HG03135 (cell line): Measurements from ENCODE around the gene LRRC9.
"Not testable (repeated sequence)": the region's sequence is repeated elsewhere in the genome, so short reads cannot be mapped to it uniquely, and the experiment has no call there.

Experiments used
- ATAC-seq: cut with Tn5 transposase; IDR thresholded peaks from one replicate; pipeline ENCODE4 v1.9.1; 2021; ENCODE audit warnings: mild to moderate bottlenecking, moderate library complexity; ENCODE audit not compliant: unreplicated experiment

LRRC9 gene

GRCh38 chr14:59919570-59920377 lies at the start of gene LRRC9:
Gene LRRC9, plus strand, starts transcription at chr14:59920144.
- no peak for ATAC-seq

DNA sequence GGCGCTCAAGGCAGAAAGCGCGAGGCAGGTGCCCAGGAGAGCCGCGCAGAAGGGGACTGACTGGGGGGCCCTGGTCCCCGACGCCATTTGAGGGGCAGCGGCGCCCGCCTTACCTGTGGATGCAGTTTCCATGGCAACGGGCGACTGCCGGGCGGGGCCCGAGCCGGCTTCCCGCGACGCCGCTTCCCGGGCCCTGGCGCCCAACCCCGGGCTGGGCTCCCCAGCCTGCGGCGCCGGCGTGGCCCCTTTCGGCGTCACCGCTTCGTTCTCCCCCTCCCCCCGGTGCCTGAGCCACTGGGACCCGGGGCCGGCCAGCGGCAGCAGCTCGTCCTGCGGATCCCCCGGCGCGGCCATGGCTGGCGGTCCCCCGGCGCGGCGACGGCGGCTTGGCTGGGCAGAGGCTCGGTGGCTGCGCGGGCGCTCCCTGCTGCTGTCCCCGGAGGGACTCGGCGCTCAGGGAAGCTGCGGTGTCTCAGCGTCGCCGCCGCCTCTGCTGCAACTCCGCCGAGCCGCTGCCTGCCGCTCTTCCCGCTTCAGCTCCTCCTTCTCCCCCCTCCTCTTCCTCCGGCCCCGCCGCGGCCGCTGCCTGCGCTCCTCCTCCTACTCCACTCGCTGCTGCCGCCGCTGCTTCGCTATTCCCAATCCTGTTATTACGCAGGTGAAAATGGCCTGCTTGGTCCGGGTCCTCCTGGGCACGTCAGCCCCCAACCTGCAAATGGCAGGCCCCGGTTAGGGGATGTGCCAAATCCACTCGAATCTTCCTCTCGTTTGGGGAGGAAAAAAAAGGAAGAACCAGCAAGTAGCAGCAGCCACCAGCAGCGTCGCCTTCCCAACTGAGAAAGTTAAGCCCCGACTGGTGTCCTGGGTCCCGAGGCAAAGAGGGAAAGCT lies 49.4 kb upstream of the LRRC9 start, which contains the start of gene RTN1:
RTN1 (minus strand) TSS at position 500 of the 889 bp plus-strand sequence; CDS start at position 354, 146 bp downstream.
- ATAC-seq = no peak

GRCh38 chr14:59871166-59871495 lies 48.8 kb upstream of the LRRC9 start:
- no peak for ATAC-seq

- no peak for ATAC-seq
Observed at GRCh38 chr14:59882957-59883356, 37.0 kb upstream of the LRRC9 start.

DNA sequence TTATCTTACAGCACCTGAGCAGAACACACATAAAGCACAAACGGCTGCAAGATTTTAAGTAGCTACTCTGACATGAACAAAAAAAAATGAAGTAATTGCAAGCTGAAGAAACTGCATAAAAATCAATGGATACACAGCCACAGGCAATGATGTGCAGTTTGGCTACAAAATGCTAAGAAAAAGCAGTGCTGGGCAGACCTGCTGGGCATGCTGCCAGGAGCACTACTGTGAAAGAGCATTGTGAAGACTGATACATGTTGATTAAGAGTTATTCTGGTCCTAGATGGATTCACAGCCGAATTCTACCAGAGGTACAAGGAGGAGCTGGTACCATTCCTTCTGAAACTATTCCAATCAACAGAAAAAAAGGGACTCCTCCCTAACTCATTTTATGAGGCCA lies 29.3 kb upstream of the LRRC9 start:
- no peak for ATAC-seq

DNA sequence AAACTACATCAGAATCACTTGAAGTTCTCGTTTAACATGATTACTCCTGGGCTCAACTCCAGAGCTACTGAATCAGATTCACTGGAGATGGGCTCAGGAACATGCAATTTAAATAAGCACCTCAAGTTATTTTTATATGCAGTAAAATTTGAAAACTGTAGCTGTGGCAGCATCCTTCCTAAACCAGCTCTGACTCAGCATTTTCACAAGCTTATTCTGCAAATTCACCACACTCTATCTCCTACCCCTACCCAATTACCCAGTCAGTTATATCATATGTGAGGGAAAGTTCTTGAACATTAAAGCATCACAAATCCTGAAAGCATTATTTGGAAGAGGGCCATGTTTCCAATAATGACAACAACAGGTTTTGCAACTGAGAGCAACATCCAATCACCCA lies 24.2 kb upstream of the LRRC9 start:
- ATAC-seq = no peak

GRCh38 chr14:59897757-59898383 lies 22.1 kb upstream of the LRRC9 start:
- ATAC-seq = no peak

- ATAC-seq = no peak
Observed at GRCh38 chr14:59900556-59900955, 19.4 kb upstream of the LRRC9 start.

- ATAC-seq = no peak
Observed at GRCh38 chr14:59904184-59904583, 15.8 kb upstream of the LRRC9 start.

GRCh38 chr14:59905188-59905587 lies 14.8 kb upstream of the LRRC9 start:
- ATAC-seq = no peak

DNA sequence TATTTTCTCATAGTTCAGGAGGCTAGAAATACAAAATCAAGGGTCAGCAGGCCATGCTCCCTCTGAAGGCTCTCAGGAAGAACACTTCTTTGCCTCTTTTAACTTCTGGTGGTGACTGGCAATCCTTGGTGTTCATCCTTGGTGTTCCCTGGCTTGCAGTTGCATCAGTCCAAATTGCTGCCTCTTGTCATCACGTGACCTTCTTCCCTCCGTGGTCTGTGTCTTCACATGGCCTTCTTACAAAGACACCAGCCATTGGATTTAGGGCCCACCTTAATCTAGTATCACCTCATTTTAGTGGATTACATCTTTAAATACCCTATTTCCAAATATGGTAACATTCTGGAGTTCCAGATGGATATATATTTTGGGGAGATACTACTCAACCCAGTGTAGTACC lies 7.5 kb upstream of the LRRC9 start:
- ATAC-seq = no peak

DNA sequence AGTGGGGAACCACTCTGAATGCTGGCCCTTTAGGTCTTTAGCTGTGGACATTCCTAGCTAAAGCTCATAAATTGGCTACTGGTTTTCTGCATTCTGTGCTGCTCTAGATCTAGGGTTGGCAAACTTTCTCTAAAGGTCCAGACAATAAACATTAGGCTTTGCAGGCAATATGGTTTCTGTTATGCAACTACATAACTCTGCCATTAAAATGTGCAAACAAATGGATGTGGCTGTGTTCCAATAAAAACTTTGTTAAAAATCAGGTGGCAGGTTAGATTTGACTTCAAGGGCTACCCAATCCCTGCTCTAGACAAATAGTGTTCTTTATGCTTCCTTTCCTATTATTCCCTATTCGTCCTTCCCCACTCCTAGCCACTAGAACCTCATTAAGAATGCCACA lies 6.8 kb upstream of the LRRC9 start:
- no peak for ATAC-seq

DNA sequence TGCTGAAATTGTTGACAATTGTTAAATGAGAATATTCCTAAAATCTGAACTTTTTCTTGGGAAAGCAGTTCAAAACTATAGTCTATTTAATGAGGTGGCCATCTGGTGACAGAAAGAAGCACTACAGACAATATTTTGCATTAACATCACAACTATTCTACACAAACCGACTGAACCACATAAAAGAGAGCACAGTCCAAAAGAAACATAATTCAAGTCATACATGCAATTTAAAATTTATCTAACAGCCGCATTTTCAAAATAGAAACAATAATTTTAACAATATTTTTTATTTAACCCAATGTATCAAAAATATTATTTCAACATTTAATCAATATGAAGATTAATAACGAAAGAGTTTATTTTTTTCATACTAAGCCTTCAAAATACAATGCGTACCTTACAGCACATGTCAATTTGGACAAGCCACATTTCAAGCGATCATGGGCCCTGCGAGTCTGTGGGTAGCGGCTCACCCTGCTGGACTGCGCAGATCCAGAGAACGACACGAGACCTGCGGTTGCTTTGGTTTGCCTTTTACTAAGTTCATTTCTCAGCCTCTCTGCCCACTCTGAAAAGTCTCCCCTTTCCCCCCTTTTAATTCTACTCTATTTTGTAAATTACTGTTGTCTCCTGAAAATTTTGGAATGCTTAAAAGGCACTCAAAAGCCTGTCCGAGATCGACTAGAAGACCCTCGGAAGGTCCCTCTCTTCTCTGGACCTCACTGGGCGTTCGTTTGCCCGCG lies 947 bp upstream of the LRRC9 start:
- ATAC-seq = no peak

DNA sequence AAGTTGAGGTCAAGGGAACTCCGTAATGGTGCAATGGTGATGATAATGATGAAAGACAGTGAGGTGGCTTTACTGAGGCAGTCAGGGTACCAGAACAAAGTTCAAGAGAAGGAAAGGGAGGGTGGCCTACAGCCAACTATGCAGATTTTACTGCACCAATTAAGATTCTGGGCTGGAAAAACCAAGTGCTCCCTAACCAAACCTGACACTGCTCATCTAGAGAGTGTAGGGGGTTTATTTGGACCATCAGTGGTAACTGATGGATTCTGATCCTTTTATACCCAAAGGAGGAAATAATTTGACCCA lies 387 bp downstream of the LRRC9 start:
- no peak for ATAC-seq

DNA sequence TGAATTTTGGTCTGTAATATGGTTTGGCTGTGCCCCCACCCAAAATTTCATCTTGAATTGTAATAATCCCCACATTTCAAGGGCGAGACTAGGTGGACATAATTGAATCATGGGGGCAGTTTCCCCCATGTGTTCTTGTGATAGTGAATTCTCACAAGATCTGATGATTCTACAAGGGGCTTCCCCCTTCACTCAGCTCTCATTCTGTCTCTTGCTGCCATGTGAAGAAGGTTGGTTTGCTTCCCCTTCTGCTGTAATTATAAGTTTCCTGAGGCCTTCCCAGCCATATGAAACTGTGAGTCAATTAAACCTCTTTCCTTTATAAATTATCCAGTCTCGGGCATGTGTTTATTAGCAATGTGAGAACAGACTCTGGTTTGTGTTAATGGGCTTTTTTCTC lies 5.9 kb downstream of the LRRC9 start:
- no peak for ATAC-seq

DNA sequence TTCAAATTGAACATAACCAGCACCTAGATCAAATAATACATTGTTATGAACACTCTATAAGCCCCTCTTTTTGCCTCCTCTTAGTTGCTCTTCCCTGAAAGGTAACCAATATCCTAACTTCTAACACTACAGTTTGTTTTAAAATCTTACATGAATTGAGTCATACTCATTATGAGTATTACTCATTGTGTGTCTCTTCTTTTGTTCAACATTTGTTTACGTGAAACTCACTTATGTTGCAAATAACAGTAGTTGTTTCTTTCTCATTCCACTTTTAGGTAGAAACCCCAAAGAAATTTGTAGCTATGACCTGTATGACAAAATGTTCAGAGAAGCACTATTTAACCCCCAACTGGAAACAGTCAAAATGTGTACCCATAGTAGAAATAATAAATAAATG lies 6.6 kb downstream of the LRRC9 start:
- no peak for ATAC-seq

DNA sequence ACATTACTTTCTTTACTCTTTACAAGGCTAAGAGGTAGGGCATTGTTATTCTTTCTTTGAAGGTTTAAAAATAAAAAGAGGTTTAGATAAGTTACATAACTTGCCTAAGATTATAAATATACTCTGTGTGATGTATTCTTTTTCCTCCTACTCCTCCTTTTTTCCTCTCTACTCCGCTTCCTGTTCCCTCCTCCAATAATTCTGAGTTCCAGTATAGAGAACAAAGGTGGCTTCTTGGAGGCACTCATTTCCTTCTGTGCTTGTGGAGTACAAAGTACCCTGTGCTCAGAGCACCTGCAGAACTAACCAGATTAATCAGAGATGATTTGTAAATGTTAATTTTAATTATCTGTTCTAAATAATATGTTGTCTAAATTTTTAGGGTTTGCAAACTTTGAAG lies 11.3 kb downstream of the LRRC9 start:
- ATAC-seq = no peak

GRCh38 chr14:59936145-59936544 lies 16.2 kb downstream of the LRRC9 start:
- no peak for ATAC-seq

DNA sequence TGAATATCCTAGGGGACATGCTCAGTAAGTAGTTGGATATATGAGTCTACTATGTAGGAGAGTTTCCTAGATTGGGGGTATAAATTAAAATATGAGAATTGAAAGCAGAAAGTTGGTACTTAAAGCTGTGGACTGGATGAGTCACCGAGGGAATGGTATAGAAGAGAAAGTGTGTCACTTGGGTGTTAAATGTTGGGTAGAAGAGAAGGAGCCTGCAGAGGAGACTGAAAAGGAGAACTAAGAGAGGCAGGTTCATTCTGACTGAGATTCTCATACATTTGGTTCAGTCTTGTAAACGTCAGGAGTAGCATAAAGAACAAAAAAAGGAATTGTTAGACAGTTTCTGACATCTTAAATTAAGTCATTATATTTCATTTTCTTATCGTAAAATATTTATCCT lies 19.9 kb downstream of the LRRC9 start:
- no peak for ATAC-seq

- not testable (repeated sequence) for ATAC-seq
Observed at GRCh38 chr14:59942296-59942862, 22.4 kb downstream of the LRRC9 start.

- ATAC-seq = no peak
Observed at GRCh38 chr14:59944909-59945308, 25.0 kb downstream of the LRRC9 start.
